RWPE1 (cell line): Measurements from ENCODE around the gene KIF22.
A peak's percentile ranks its signal among the peaks of the same experiment; 100 is the strongest.

Source experiments
- CTCF ChIA-PET: fragments of 350-600 bp; sonication (Branson Sonifier 250); formaldehyde crosslinking; extraction: SDS; loops from one replicate; lab custom pipeline; 2021; lab: Yijun Ruan, JAX
- POLR2A ChIA-PET: fragments of 400-600 bp; formaldehyde crosslinking; extraction: SDS; loops from one replicate; lab custom pipeline; 2020; ENCODE audit warnings: antibody characterized with exemption; ENCODE audit not compliant: low non-redundant PET; lab: Yijun Ruan, JAX
- DNase-seq: peaks from one replicate; pipeline ENCODE4 v3.0.0; 2012; ENCODE audit warnings: low spot score
- H3K27ac ChIP-seq: fragments of 450-650 bp; 2 replicates; pipeline ENCODE4 v1.5.1; 2017
- TF ChIP-seq, protein P1 (sequence below): fragments of 450-650 bp; conservative IDR thresholded peaks from 2 replicates; pipeline ENCODE4 v1.5.1; 2017; ENCODE audit warnings: low read depth, mild to moderate bottlenecking

The KIF22 gene

DNA sequence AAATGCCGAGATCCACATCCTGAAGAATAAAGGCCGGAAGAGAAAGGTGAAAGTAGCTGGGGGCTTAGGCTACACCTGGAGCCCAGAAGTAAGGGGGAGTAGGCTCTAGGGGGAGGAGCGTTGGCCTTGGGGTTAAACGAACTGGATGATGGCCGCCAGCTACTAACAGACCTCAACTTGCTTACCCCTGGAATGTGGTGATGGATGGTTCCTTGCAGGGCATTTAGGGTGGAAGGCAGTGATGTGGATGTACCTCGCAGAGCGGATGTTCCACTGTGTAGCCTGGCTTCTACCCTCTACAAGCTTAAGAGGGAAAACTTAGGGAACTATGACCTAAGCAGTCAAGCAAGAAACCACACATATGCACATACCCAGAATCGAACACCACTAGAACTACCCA lies 13.5 kb downstream of the KIF22 start:
- H3K27ac ChIP-seq = peak overlapping the region; percentile 99
- ChIA-PET POLR2A (no interaction called here), CTCF (interaction anchor here (0.6 kb wide), 1 partner anchor 17 kb away, joined by 3 read pairs; no protein-coding TSS in a partner anchor)
- DNase-seq = no peak
- TF ChIP-seq, protein P1, sequence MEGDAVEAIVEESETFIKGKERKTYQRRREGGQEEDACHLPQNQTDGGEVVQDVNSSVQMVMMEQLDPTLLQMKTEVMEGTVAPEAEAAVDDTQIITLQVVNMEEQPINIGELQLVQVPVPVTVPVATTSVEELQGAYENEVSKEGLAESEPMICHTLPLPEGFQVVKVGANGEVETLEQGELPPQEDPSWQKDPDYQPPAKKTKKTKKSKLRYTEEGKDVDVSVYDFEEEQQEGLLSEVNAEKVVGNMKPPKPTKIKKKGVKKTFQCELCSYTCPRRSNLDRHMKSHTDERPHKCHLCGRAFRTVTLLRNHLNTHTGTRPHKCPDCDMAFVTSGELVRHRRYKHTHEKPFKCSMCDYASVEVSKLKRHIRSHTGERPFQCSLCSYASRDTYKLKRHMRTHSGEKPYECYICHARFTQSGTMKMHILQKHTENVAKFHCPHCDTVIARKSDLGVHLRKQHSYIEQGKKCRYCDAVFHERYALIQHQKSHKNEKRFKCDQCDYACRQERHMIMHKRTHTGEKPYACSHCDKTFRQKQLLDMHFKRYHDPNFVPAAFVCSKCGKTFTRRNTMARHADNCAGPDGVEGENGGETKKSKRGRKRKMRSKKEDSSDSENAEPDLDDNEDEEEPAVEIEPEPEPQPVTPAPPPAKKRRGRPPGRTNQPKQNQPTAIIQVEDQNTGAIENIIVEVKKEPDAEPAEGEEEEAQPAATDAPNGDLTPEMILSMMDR = no peak

DNA sequence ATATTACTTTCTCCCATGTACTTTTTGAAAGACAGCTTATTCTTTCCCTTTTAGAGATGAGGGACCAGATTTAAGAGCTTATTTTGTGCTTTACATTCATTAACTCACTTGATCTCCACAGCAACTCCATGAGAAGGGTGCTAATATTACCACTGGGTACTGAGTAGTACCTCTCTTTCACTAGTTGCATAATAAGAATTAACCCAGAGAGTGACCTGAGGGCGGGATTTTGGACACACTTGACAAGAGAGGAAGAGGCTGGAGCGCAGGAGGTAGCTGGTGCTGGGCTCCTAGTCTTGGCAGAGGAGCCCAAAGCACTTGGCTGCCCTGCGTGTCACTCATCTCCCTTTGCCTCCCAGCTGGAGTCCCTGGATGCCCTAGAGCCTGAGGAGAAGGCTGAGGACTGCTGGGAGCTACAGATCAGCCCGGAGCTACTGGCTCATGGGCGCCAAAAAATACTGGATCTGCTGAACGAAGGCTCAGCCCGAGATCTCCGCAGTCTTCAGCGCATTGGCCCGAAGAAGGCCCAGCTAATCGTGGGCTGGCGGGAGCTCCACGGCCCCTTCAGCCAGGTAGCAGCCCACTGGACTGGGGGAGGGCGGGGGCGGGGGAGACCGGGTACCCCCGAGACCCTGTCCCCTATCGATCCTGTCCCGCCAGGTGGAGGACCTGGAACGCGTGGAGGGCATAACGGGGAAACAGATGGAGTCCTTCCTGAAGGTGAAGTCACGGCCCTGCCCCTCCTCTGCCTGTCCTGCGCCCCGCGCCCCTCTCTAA lies 14.1 kb downstream of the KIF22 start:
- no peak for DNase-seq
- TF ChIP-seq, protein P1 = no peak
- peak overlapping the region; percentile 99 for H3K27ac ChIP-seq
- CTCF ChIA-PET = interaction anchor here (0.6 to 0.9 kb wide), 5 partner anchors 13 to 113 kb away, joined by 3 to 7 read pairs (median 3); no protein-coding TSS in a partner anchor
- POLR2A ChIA-PET = interaction anchor here (0.5 kb wide), 1 partner anchor 830 kb away, joined by 3 read pairs; the partner anchor contains the start of gene SPNS1

DNA sequence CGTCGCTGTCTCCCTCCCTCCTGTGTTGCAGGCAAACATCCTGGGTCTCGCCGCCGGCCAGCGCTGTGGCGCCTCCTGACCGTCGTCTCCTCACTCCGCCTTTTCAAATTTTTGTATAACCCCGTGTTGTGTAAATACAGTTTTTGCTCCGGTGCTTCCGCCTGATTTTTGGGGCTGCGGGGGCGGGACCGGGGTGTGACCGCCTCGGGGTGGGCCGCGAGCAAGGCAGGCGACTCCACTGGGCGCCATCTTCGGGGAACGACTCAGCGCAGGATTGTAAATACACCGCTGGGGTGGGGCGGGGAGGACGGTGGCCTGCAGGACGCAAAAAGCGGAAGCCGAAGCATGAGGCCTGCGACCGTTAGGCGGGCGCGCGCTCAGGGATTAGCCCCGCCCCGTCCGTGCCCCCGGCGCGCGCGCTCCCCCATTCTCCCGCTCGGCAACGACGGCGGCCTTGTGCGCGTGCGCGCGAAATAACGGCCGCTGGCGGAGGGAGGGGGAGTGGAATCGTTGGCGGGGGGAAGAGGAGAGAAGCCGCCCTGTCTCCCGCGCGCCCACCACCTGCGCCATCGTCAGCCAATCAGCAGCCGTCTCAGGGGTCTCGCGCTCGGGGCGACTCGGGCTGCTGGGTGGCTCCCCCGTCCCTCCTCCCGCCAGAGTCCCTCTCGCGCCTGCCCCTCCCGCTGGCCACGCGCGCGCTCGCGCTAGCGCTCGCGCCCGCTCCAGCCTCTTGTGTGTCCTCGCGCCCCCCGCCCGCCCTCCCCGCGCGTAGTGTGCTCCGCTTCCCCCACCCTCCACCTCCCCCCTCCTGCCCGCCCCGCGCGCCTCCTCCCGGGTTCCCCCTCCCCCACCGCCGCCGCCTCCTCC lies 14.9 kb downstream of the KIF22 start:
- peak; percentile 87 for DNase-seq
- TF ChIP-seq, protein P1 = no peak
- ChIA-PET CTCF (interaction anchor here (0.6 to 0.9 kb wide), 3 partner anchors 10 to 114 kb away, joined by 3 to 6 read pairs (median 3); partner anchors contain the start of gene PAGR1), POLR2A (interaction anchor here (2.8 kb wide), 1 partner anchor 11 kb away, joined by 10 read pairs; the partner anchor contains the start of gene PAGR1)
- peak overlapping the region; percentile 99 for H3K27ac ChIP-seq

DNA sequence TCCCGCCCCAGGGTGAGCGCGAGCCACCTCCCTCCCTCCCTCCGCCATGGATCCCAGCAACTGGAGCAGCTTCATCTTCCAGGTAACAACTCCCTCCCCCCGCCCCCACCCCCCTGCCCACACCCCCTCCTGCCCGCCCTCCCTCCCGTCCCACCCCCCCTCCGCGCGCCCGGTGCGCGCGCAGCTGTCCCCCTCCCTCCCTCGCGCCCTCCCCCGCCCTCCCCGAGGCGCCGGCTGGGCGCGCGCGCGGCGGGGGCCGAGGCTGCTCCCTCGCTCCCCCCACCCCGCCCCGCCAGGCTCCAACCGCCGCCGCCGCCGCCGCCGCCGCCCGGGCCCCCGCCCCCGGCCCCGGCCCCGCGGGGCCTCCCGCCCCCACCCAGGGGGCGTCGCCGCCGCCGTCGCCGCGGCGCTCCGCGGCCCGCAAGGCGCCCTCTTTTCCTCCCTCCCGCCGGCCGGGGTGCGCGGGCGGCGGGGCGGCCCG lies 15.6 kb downstream of the KIF22 start, which contains the start of gene MAZ:
MAZ (plus strand) TSS at position 431 of the 481 bp plus-strand sequence. CDS start 173 bp downstream, outside the sequence.
- POLR2A ChIA-PET = interaction anchor here (2.8 kb wide), 1 partner anchor 10 kb away, joined by 10 read pairs; the partner anchor contains the start of gene PAGR1
- DNase-seq = peak; percentile 89
- peak within 1 kb of the TSS; percentile 99 for H3K27ac ChIP-seq
- TF ChIP-seq, protein P1 = no peak
- CTCF ChIA-PET = interaction anchor here (0.6 kb wide), 1 partner anchor 10 kb away, joined by 3 read pairs; the partner anchor contains the start of gene PAGR1

DNA sequence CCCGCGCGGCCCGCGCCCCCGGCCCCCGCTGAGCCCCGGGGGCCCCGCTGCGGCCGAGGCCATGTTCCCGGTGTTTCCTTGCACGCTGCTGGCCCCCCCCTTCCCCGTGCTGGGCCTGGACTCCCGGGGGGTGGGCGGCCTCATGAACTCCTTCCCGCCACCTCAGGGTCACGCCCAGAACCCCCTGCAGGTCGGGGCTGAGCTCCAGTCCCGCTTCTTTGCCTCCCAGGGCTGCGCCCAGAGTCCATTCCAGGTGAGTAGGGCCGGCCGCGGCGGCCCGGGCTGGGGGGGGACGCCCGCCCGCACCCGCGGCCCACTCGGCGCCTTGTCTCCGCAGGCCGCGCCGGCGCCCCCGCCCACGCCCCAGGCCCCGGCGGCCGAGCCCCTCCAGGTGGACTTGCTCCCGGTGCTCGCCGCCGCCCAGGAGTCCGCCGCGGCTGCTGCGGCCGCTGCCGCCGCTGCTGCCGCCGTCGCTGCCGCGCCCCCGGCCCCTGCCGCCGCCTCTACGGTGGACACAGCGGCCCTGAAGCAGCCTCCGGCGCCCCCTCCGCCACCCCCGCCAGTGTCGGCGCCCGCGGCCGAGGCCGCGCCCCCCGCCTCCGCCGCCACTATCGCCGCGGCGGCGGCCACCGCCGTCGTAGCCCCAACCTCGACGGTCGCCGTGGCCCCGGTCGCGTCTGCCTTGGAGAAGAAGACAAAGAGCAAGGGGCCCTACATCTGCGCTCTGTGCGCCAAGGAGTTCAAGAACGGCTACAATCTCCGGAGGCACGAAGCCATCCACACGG lies 16.3 kb downstream of the KIF22 start:
- POLR2A ChIA-PET = interaction anchor here (0.6 to 2.8 kb wide), 3 partner anchors 9 to 190 kb away, joined by 3 to 10 read pairs (median 4); partner anchors contain the start of genes KIF22 and PAGR1

More for the DNA sequence above, 16.3 kb downstream of the KIF22 start:
- TF ChIP-seq, protein P1 = no peak
- peak; percentile 48 for DNase-seq
- H3K27ac ChIP-seq = peak overlapping the region; percentile 99
- CTCF ChIA-PET = interaction anchor here (0.6 to 1.9 kb wide), 8 partner anchors 9 to 834 kb away, joined by 3 to 8 read pairs (median 3); partner anchors contain the start of gene PAGR1
